ENCODE data around the gene MRGPRX4.

MRGPRX4 gene

DNA sequence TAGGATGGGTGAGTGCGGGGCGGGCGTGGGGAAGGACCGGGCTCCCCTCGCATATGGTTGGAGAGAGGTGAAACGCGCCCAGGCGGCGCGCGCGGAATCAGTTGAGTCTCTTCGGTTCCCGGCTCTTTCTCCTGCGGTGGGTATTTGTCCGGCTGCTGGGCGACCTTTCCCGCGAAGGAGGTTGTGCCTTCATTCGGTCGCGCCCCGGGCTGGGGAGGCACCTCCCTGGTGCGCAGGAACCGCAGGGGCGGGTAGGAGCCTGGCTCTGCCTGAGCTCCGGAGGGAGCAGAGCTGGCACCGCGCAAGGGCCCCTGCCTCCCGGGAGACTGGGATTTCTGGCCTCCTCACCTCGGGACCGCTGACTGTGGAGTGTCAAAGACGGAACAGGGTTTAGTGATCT lies 36.4 kb downstream of the MRGPRX4 start:
- DNase-seq (ENCODE audit: low read depth in 1 of 2, low spot score in 1 of 2), result no peak

DNA sequence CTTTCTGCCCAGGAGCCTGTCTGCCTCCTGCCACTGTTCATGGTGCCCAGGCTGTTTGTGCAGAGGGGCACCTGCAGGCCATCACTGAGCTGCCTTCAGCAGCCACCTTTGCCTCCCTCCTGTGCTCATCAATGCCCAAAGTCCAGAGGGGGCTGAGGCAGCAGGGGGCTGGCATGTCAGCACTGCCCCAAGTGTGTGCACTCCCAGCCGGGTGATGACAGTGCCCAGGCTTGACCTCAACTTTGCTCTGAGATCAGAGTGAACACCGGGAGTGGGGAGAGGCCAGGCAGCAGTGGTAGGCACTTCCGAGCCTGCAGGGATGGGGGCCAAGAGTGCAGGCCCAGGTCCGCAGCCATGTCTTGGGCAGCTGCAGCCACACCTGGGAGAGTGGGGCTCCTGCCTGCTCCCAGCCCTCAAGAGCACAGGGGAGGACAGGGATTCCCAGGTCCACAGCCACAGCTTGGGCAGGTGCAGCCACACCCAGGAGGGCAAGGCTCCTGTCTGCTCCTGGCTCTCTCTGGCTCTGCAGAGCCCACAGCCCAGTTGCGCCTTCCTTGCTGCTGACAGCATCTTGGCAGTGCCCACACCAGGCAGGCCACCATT lies 48.7 kb downstream of the MRGPRX4 start:
- no peak for DNase-seq (ENCODE audit: low read depth in 1 of 2, low spot score in 1 of 2)

DNA sequence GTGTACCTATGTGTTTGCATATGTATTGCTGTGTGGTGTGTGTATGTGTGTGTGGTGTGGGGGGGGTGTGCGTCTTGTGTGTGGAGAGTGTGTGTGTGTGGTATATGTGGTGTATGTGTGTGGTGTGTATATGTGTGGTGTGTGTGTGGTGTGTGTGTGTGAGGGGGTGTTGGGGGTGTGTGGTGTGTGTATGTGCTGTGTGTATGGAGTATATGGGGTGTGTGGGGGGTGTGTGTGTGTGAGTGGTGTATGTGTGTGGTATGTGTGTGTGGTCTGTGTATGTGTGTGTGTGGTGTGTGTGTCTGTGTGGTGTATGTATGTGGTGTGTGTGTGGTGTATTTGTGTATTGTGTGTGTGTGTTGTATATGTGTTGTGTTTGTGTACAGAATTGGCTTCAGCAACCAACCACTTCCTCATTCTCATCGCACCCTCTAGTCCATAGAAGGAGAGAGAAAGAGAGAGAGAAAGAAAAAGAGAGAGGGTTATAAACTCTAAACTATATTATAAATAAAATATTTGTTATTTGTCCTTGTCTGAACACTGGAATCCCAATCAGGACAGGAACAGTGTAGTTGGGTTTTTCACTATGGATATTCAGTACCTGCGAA lies 50.3 kb downstream of the MRGPRX4 start:
- no peak for DNase-seq (ENCODE audit: low read depth in 1 of 2, low spot score in 1 of 2)
